ENCODE data around the gene RPL41. TPM values are rescaled to one million over a fixed set of nuclear protein-coding genes. Genes with fewer than 3 reads are reported as not detected.

RPL41 gene
- total RNA-seq, 1 experiment from 2014 or later = 4,637 TPM

- H3K79me1 ChIP-seq (ENCODE audit: insufficient read depth, low read depth, low read length, poor library complexity, severe bottlenecking) = no peaks in the 10 kb centered on the region
- no peak overlapping the region for H2AFZ ChIP-seq (ENCODE audit: low read length)
- H3K79me2 ChIP-seq (ENCODE audit: insufficient read depth, low read length) = peaks cover 3% of the 10 kb centered on the region; the same call in 1 of the 2 replicates
- H3K23me2 ChIP-seq (ENCODE audit: insufficient read length, low read depth, low read length, poor library complexity, severe bottlenecking) = peaks cover 8% of the 10 kb centered on the region
- H2BK15ac ChIP-seq (ENCODE audit: low read depth, low read length) = no peak overlapping the region
- WGBS (ENCODE audit: extremely low coverage, insufficient read length, low lambda C conversion rate) = no CpG with 5 or more reads among the region's 1 CpG
- H4K91ac ChIP-seq (ENCODE audit: insufficient read length, low read depth, low read length) = no peak overlapping the region
- Mint-ChIP-seq H3K9me3 (peaks cover 3 to 7% of the 10 kb centered on the region in 2 experiments; a peak in 2 of 5 replicates), H3K4me1 (peaks cover 15% of the 10 kb centered on the region in 2 experiments), H3K27ac (peak overlapping the region in 1 of 3 experiments; percentile 12; a peak in 1 of 7 replicates), H3K27me3 (ENCODE audit: low read depth) (peaks cover 2% of the 10 kb centered on the region; the same call in 1 of the 2 replicates), H3K36me3 (ENCODE audit: insufficient read depth in 1 of 3, low read depth in 3 of 3) (peaks cover 60 to 69% (median 63%) of the 10 kb centered on the region in 3 experiments), H3K4me3 (no peak overlapping the region)
- no peak overlapping the region for H4K5ac ChIP-seq (ENCODE audit: insufficient read length, low read depth, low read length)
- no peak for DNase-seq
- H3K27ac ChIP-seq (ENCODE audit: insufficient read length, low read depth, low read length) = no peak overlapping the region
- no peaks in the 10 kb centered on the region for H3K27me3 ChIP-seq (ENCODE audit: insufficient read depth, low read length)
- no peak overlapping the region for H2BK20ac ChIP-seq (ENCODE audit: low read depth, low read length, poor library complexity, severe bottlenecking)
- H3K9me3 ChIP-seq (ENCODE audit: control insufficient read depth, low read depth, low read length) = no peaks in the 10 kb centered on the region
- no peak overlapping the region for H3K9ac ChIP-seq (ENCODE audit: extremely low read depth, insufficient read length, low read length)
- no peak overlapping the region for H4K8ac ChIP-seq (replicated peaks; ENCODE audit: insufficient read length, low read depth, low read length)
- no peak overlapping the region for H3K4me2 ChIP-seq (ENCODE audit: insufficient read depth, insufficient read length, low read length)
- no peak overlapping the region for H2AK5ac ChIP-seq (ENCODE audit: insufficient read length, low read length)
- H3K56ac ChIP-seq (ENCODE audit: insufficient read length, low read depth, low read length) = no peak overlapping the region
- H3K18ac ChIP-seq (ENCODE audit: insufficient read length, low read depth, low read length) = no peak overlapping the region
- no peak overlapping the region for H3K14ac ChIP-seq (ENCODE audit: insufficient read depth, low read length)
- H2BK120ac ChIP-seq (ENCODE audit: low read depth, low read length, poor library complexity, severe bottlenecking) = no peak overlapping the region
- no peak overlapping the region for H2BK12ac ChIP-seq (ENCODE audit: insufficient read length, low read depth, low read length)
- H3K4ac ChIP-seq (ENCODE audit: low read depth, low read length) = no peak overlapping the region
- no peak overlapping the region for H3K23ac ChIP-seq (ENCODE audit: insufficient read length, low read depth, low read length)
- H4K20me1 ChIP-seq (ENCODE audit: control insufficient read depth, insufficient read depth, insufficient read length) = no peaks in the 10 kb centered on the region
- TF ChIP-seq CTCF (conservative IDR thresholded peaks at IDR 0.05) = no peak
- no peaks in the 10 kb centered on the region; the same call in 1 of the 2 replicates for H3K4me1 ChIP-seq (ENCODE audit: insufficient read depth, low read length)
- H2BK5ac ChIP-seq (ENCODE audit: insufficient read length, low read length) = no peak overlapping the region
- H3T11ph ChIP-seq (ENCODE audit: low read length) = no peak overlapping the region
Observed at GRCh38 chr12:56114084-56114483, 2.3 kb upstream of the RPL41 start.
